SK-N-SH treated with all-trans-retinoic acid at 6 μM for 48 hours (cell line): ENCODE results near the gene C1QTNF12.

Source experiments
- ATAC-seq: fragments of 200-7000 bp; cut with Tn5 transposase; 3 replicates; pipeline ENCODE4 v1.9.1; 2020; ENCODE audit warnings: mild to moderate bottlenecking, moderate library complexity
- BACH2 ChIP-seq: fragments of 250-450 bp; sonication (Bioruptor Pico); IDR thresholded peaks from 2 replicates; pipeline ENCODE4 v1.9.0; 2021; ENCODE audit warnings: mild to moderate bottlenecking, borderline replicate concordance
- CREB5 ChIP-seq: fragments of 250-450 bp; sonication (Bioruptor Pico); IDR thresholded peaks from 2 replicates; pipeline ENCODE4 v1.5.1; 2020; ENCODE audit warnings: low read depth, mild to moderate bottlenecking, moderate library complexity
- CSDC2 ChIP-seq: fragments of 250-450 bp; sonication (Bioruptor Pico); IDR thresholded peaks from 2 replicates; pipeline ENCODE4 v1.5.0; 2020; ENCODE audit warnings: mild to moderate bottlenecking, moderate library complexity
- ESRRG ChIP-seq: fragments of 250-450 bp; sonication (Bioruptor Pico); IDR thresholded peaks from 2 replicates; pipeline ENCODE4 v1.6.1; 2021; ENCODE audit warnings: mild to moderate bottlenecking
- OSR1 ChIP-seq: fragments of 250-450 bp; sonication (Bioruptor Pico); IDR thresholded peaks from 2 replicates; pipeline ENCODE4 v1.8.0; 2022; ENCODE audit warnings: moderate library complexity, mild to moderate bottlenecking, inconsistent platforms
- PATZ1 ChIP-seq: fragments of 250-450 bp; sonication (Bioruptor Pico); IDR thresholded peaks from 2 replicates; pipeline ENCODE4 v1.8.0; 2020; ENCODE audit warnings: mild to moderate bottlenecking, moderate library complexity, borderline replicate concordance
- PPARA ChIP-seq: fragments of 250-450 bp; sonication (Bioruptor Pico); IDR thresholded peaks from 2 replicates; pipeline ENCODE4 v1.5.0; 2020; ENCODE audit warnings: mild to moderate bottlenecking, borderline replicate concordance
- RARB ChIP-seq: fragments of 250-450 bp; sonication (Bioruptor Pico); IDR thresholded peaks from 2 replicates; pipeline ENCODE4 v1.8.0; 2021; ENCODE audit warnings: mild to moderate bottlenecking, moderate library complexity
- SNAI2 ChIP-seq: fragments of 250-450 bp; sonication (Bioruptor Pico); IDR thresholded peaks from 2 replicates; pipeline ENCODE4 v1.5.0; 2020; ENCODE audit warnings: mild to moderate bottlenecking, moderate library complexity
- TCF4 ChIP-seq: fragments of 250-450 bp; sonication (Bioruptor Pico); IDR thresholded peaks from 2 replicates; pipeline ENCODE4 v1.8.0; 2021; ENCODE audit warnings: mild to moderate bottlenecking, moderate library complexity, borderline replicate concordance
- TOX ChIP-seq: fragments of 250-450 bp; sonication (Bioruptor Pico); IDR thresholded peaks from 2 replicates; pipeline ENCODE4 v1.8.0; 2021; ENCODE audit warnings: mild to moderate bottlenecking, moderate library complexity, borderline replicate concordance
- TSHZ2 ChIP-seq: fragments of 250-450 bp; sonication (Bioruptor Pico); IDR thresholded peaks from 2 replicates; pipeline ENCODE4 v1.5.0; 2020; ENCODE audit warnings: mild to moderate bottlenecking, moderate library complexity
- ZC3H10 ChIP-seq: fragments of 250-450 bp; sonication (Bioruptor Pico); IDR thresholded peaks from 2 replicates; pipeline ENCODE4 v1.5.1; 2021; ENCODE audit warnings: mild to moderate bottlenecking, moderate library complexity
- ZFP3 ChIP-seq: fragments of 250-450 bp; sonication (Bioruptor Pico); IDR thresholded peaks from 2 replicates; pipeline ENCODE4 v1.5.0; 2020; ENCODE audit warnings: mild to moderate bottlenecking, moderate library complexity
- ZFP30 ChIP-seq: fragments of 450-650 bp; formaldehyde crosslinking; IDR thresholded peaks from 2 replicates; pipeline ENCODE4 v1.5.0; 2022; ENCODE audit warnings: mild to moderate bottlenecking, moderate library complexity
- ZNF565 ChIP-seq: fragments of 450-650 bp; formaldehyde crosslinking; conservative IDR thresholded peaks from 2 replicates; pipeline ENCODE4 v1.5.0; 2020; ENCODE audit warnings: low read depth, mild to moderate bottlenecking, moderate library complexity
- ZNF70 ChIP-seq: fragments of 450-650 bp; formaldehyde crosslinking; IDR thresholded peaks from 2 replicates; pipeline ENCODE4 v1.5.0; 2020; ENCODE audit warnings: mild to moderate bottlenecking, moderate library complexity
- ZNF8 ChIP-seq: fragments of 450-650 bp; formaldehyde crosslinking; IDR thresholded peaks from 2 replicates; pipeline ENCODE4 v1.5.0; 2020; ENCODE audit warnings: mild to moderate bottlenecking, moderate library complexity
- TF ChIP-seq, protein P1 (sequence below): fragments of 250-450 bp; sonication (Bioruptor Pico); IDR thresholded peaks from 2 replicates; pipeline ENCODE4 v1.8.0; 2021; ENCODE audit warnings: low read depth, mild to moderate bottlenecking, moderate library complexity, borderline replicate concordance

The C1QTNF12 gene

GRCh38 chr1:1264026-1264425, 17.5 kb upstream of the C1QTNF12 start (continued):
- TF ChIP-seq ZNF70 (CRISPR knock-in tag): no peak
- TF ChIP-seq CREB5 (CRISPR knock-in tag): no peak
- no peak for TF ChIP-seq PPARA (CRISPR knock-in tag)
- TF ChIP-seq ZFP30 (CRISPR knock-in tag): no peak
- no peak for TF ChIP-seq RARB
- no peak for TF ChIP-seq ZNF565
- TF ChIP-seq TOX (CRISPR knock-in tag): no peak

DNA sequence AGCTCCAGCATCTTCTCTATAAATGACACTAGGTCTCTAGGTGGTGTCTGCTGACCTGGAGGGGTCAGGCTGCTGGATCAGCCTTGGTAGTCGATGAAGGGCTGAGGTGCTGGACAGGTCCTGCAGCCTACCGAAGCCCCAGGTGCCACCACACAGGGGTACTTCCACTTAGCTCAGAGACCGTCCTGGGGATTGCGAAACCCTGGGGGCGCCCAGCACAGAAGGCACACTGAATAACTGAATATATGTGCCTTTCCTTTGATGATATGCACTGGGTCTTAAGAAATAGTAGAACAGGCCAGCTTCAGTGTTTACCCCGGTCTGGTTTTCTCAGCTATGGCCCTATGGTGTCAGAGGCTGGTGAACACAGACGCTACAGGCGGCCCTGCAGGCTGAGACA, 16.2 kb upstream of the C1QTNF12 start:
- no peak for TF ChIP-seq PPARA (CRISPR knock-in tag)
- TF ChIP-seq PATZ1: no peak
- TF ChIP-seq TSHZ2: no peak
- no peak for TF ChIP-seq TOX (CRISPR knock-in tag)
- TF ChIP-seq TCF4 (CRISPR knock-in tag): no peak
- no peak for TF ChIP-seq BACH2 (CRISPR knock-in tag)
- no peak for TF ChIP-seq SNAI2 (CRISPR knock-in tag)
- ATAC-seq: no peak

GRCh38 chr1:1262071-1262470, 15.5 kb upstream of the C1QTNF12 start:
- TF ChIP-seq, protein P1, sequence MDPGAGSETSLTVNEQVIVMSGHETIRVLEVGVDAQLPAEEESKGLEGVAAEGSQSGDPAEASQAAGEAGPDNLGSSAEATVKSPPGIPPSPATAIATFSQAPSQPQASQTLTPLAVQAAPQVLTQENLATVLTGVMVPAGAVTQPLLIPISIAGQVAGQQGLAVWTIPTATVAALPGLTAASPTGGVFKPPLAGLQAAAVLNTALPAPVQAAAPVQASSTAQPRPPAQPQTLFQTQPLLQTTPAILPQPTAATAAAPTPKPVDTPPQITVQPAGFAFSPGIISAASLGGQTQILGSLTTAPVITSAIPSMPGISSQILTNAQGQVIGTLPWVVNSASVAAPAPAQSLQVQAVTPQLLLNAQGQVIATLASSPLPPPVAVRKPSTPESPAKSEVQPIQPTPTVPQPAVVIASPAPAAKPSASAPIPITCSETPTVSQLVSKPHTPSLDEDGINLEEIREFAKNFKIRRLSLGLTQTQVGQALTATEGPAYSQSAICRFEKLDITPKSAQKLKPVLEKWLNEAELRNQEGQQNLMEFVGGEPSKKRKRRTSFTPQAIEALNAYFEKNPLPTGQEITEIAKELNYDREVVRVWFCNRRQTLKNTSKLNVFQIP (CRISPR knock-in tag): no peak
- TF ChIP-seq SNAI2 (CRISPR knock-in tag) (no peak), PATZ1 (no peak), CSDC2 (CRISPR knock-in tag) (no peak), ZNF8 (CRISPR knock-in tag) (no peak), CREB5 (CRISPR knock-in tag) (no peak), TCF4 (CRISPR knock-in tag) (no peak), ZFP3 (CRISPR knock-in tag) (no peak), OSR1 (CRISPR knock-in tag) (no peak), ZC3H10 (no peak), ESRRG (CRISPR knock-in tag) (no peak)
- ATAC-seq: no peak
